Activated naive CD8-positive, alpha-beta T cell treated with anti-CD3 and anti-CD28 coated beads, Interleukin-2, amount 50 U/mL, for 24 hours (primary cell): ENCODE results near the gene ABL2.

Source experiments
- ATAC-seq: fragments of 150-1000 bp; cut with Tn5 transposase; one replicate; pipeline ENCODE4 v1.10.0; 2021
- DNase-seq: peaks from one replicate; pipeline ENCODE4 v3.0.0; 2021
- H3K27ac Mint-ChIP-seq: one replicate; pipeline ENCODE4 v1.8.0; 2021; ENCODE audit warnings: mild to moderate bottlenecking, mixed read lengths
- H3K27me3 Mint-ChIP-seq: one replicate; pipeline ENCODE4 v1.8.0; 2021; ENCODE audit warnings: mixed read lengths
- H3K36me3 Mint-ChIP-seq: one replicate; pipeline ENCODE4 v1.8.0; 2021; ENCODE audit warnings: low read depth, mixed read lengths
- H3K4me1 Mint-ChIP-seq: one replicate; pipeline ENCODE4 v1.8.0; 2021; ENCODE audit warnings: mixed read lengths
- H3K4me3 Mint-ChIP-seq: one replicate; pipeline ENCODE4 v1.8.0; 2021; ENCODE audit warnings: mild to moderate bottlenecking, moderate library complexity, mixed read lengths
- H3K9me3 Mint-ChIP-seq: one replicate; pipeline ENCODE4 v1.8.0; 2021; ENCODE audit warnings: mixed read lengths

ABL2 gene

GRCh38 chr1:179169616-179170467 lies 59.6 kb downstream of the ABL2 start:
- no peak overlapping the region for H3K27ac Mint-ChIP-seq
- no peaks in the 10 kb centered on the region for H3K9me3 Mint-ChIP-seq
- H3K4me3 Mint-ChIP-seq, result no peak overlapping the region
- no peaks in the 10 kb centered on the region for H3K36me3 Mint-ChIP-seq
- DNase-seq (no peak), ATAC-seq (no peak)
- H3K4me1 Mint-ChIP-seq, result peaks cover 5% of the 10 kb centered on the region
- no peaks in the 10 kb centered on the region for H3K27me3 Mint-ChIP-seq

- no peak overlapping the region for H3K27ac Mint-ChIP-seq
- no peaks in the 10 kb centered on the region for H3K27me3 Mint-ChIP-seq
- no peak overlapping the region for H3K4me3 Mint-ChIP-seq
- H3K9me3 Mint-ChIP-seq, result no peaks in the 10 kb centered on the region
- peaks cover 5% of the 10 kb centered on the region for H3K4me1 Mint-ChIP-seq
- peaks cover 2% of the 10 kb centered on the region for H3K36me3 Mint-ChIP-seq
- DNase-seq, result no peak
- ATAC-seq, result no peak
Observed at GRCh38 chr1:179168536-179168935, 60.9 kb downstream of the ABL2 start.

- no peak for ATAC-seq
- H3K27ac Mint-ChIP-seq, result no peak overlapping the region
- H3K36me3 Mint-ChIP-seq, result peaks cover 2% of the 10 kb centered on the region
- no peak overlapping the region for H3K4me3 Mint-ChIP-seq
- no peaks in the 10 kb centered on the region for H3K9me3 Mint-ChIP-seq
- no peak for DNase-seq
- H3K4me1 Mint-ChIP-seq, result peaks cover 5% of the 10 kb centered on the region
- no peaks in the 10 kb centered on the region for H3K27me3 Mint-ChIP-seq
Observed at GRCh38 chr1:179167955-179168354, 61.5 kb downstream of the ABL2 start.

- DNase-seq (no peak), ATAC-seq (no peak)
- H3K27ac Mint-ChIP-seq, result no peak overlapping the region
- H3K9me3 Mint-ChIP-seq, result no peaks in the 10 kb centered on the region
- H3K4me1 Mint-ChIP-seq, result peaks cover 5% of the 10 kb centered on the region
- H3K36me3 Mint-ChIP-seq, result peaks cover 2% of the 10 kb centered on the region
- no peak overlapping the region for H3K4me3 Mint-ChIP-seq
- no peaks in the 10 kb centered on the region for H3K27me3 Mint-ChIP-seq
Observed at GRCh38 chr1:179167418-179167777, 62.1 kb downstream of the ABL2 start.

- Mint-ChIP-seq H3K9me3 (no peaks in the 10 kb centered on the region), H3K36me3 (peaks cover 4% of the 10 kb centered on the region), H3K4me1 (peaks cover 7% of the 10 kb centered on the region), H3K4me3 (no peak overlapping the region), H3K27ac (no peak overlapping the region), H3K27me3 (no peaks in the 10 kb centered on the region)
- ATAC-seq, result no peak
- DNase-seq, result no peak
Observed at GRCh38 chr1:179166663-179167417, 62.6 kb downstream of the ABL2 start.

GRCh38 chr1:179164494-179164893 lies 65.0 kb downstream of the ABL2 start:
- no peak for DNase-seq

GRCh38 chr1:179156708-179157107 lies 72.8 kb downstream of the ABL2 start:
- H3K4me3 Mint-ChIP-seq, result no peak overlapping the region
- peaks cover under 1% of the 10 kb centered on the region for H3K36me3 Mint-ChIP-seq
- no peak overlapping the region for H3K27ac Mint-ChIP-seq
- H3K9me3 Mint-ChIP-seq, result no peaks in the 10 kb centered on the region
- no peak for ATAC-seq
- DNase-seq, result no peak
- peaks cover 15% of the 10 kb centered on the region for H3K4me1 Mint-ChIP-seq
- no peaks in the 10 kb centered on the region for H3K27me3 Mint-ChIP-seq

More at GRCh38 chr1:179164494-179164893, 65.0 kb downstream of the ABL2 start:
- Mint-ChIP-seq H3K27ac (no peak overlapping the region), H3K36me3 (peaks cover 5% of the 10 kb centered on the region), H3K9me3 (no peaks in the 10 kb centered on the region), H3K27me3 (no peaks in the 10 kb centered on the region), H3K4me1 (peaks cover 7% of the 10 kb centered on the region), H3K4me3 (no peak overlapping the region)
- ATAC-seq, result no peak

GRCh38 chr1:179156026-179156425 lies 73.5 kb downstream of the ABL2 start:
- Mint-ChIP-seq H3K9me3 (no peaks in the 10 kb centered on the region), H3K4me1 (peaks cover 15% of the 10 kb centered on the region), H3K4me3 (no peak overlapping the region), H3K27ac (no peak overlapping the region), H3K36me3 (no peaks in the 10 kb centered on the region), H3K27me3 (no peaks in the 10 kb centered on the region)
- no peak for ATAC-seq
- DNase-seq, result no peak

- ATAC-seq (no peak), DNase-seq (no peak)
- no peaks in the 10 kb centered on the region for H3K27me3 Mint-ChIP-seq
- no peak overlapping the region for H3K27ac Mint-ChIP-seq
- no peaks in the 10 kb centered on the region for H3K36me3 Mint-ChIP-seq
- no peak overlapping the region for H3K4me3 Mint-ChIP-seq
- peaks cover 15% of the 10 kb centered on the region for H3K4me1 Mint-ChIP-seq
- H3K9me3 Mint-ChIP-seq, result no peaks in the 10 kb centered on the region
Observed at GRCh38 chr1:179155615-179156014, 73.9 kb downstream of the ABL2 start.

- H3K27me3 Mint-ChIP-seq, result no peaks in the 10 kb centered on the region
- H3K4me1 Mint-ChIP-seq, result peaks cover 15% of the 10 kb centered on the region
- no peak overlapping the region for H3K27ac Mint-ChIP-seq
- H3K36me3 Mint-ChIP-seq, result peaks cover 4% of the 10 kb centered on the region
- H3K9me3 Mint-ChIP-seq, result peaks cover 5% of the 10 kb centered on the region
- DNase-seq (no peak), ATAC-seq (no peak)
- H3K4me3 Mint-ChIP-seq, result no peak overlapping the region
Observed at GRCh38 chr1:179154437-179154836, 75.0 kb downstream of the ABL2 start.

- DNase-seq (no peak), ATAC-seq (no peak)
- no peak overlapping the region for H3K4me3 Mint-ChIP-seq
- H3K36me3 Mint-ChIP-seq, result peaks cover 7% of the 10 kb centered on the region
- peaks cover 12% of the 10 kb centered on the region for H3K4me1 Mint-ChIP-seq
- no peaks in the 10 kb centered on the region for H3K27me3 Mint-ChIP-seq
- peaks cover 5% of the 10 kb centered on the region for H3K9me3 Mint-ChIP-seq
- no peak overlapping the region for H3K27ac Mint-ChIP-seq
Observed at GRCh38 chr1:179153217-179153616, 76.3 kb downstream of the ABL2 start.

GRCh38 chr1:179151908-179152682 lies 77.4 kb downstream of the ABL2 start:
- no peak overlapping the region for H3K4me3 Mint-ChIP-seq
- peaks cover 12% of the 10 kb centered on the region for H3K4me1 Mint-ChIP-seq
- no peak overlapping the region for H3K27ac Mint-ChIP-seq
- DNase-seq (no peak), ATAC-seq (no peak)
- H3K36me3 Mint-ChIP-seq, result peaks cover 8% of the 10 kb centered on the region
- H3K27me3 Mint-ChIP-seq, result no peaks in the 10 kb centered on the region
- peaks cover 5% of the 10 kb centered on the region for H3K9me3 Mint-ChIP-seq

GRCh38 chr1:179146911-179147310 lies 82.6 kb downstream of the ABL2 start:
- DNase-seq (no peak), ATAC-seq (no peak)
- Mint-ChIP-seq H3K4me3 (no peak overlapping the region), H3K27me3 (no peaks in the 10 kb centered on the region), H3K4me1 (peaks cover 16% of the 10 kb centered on the region), H3K27ac (no peak overlapping the region), H3K9me3 (peaks cover 5% of the 10 kb centered on the region), H3K36me3 (peaks cover 8% of the 10 kb centered on the region)

- Mint-ChIP-seq H3K4me1 (peaks cover 21% of the 10 kb centered on the region), H3K9me3 (peaks cover 5% of the 10 kb centered on the region), H3K27ac (no peak overlapping the region), H3K4me3 (no peak overlapping the region), H3K36me3 (peaks cover 8% of the 10 kb centered on the region), H3K27me3 (no peaks in the 10 kb centered on the region)
- DNase-seq (no peak), ATAC-seq (no peak)
Observed at GRCh38 chr1:179146476-179146875, 83.0 kb downstream of the ABL2 start.
